Gastrocnemius medialis (tissue), 4 donors: Measurements from ENCODE around the gene HTR1B. TPM values are rescaled to one million over a fixed set of nuclear protein-coding genes. Genes with fewer than 3 reads are reported as not detected.

Experiments
- ATAC-seq, 2 donors: fragments of 150-250 bp; one replicate each; pipeline ENCODE4 v1.9.1; 2016
- DNase-seq, 2 donors: peaks; one replicate each; pipeline ENCODE4 v3.0.0-alpha.2; 2019
- H3K27ac ChIP-seq, 4 donors: fragments of 200-600 bp; sonication (generic); 1 replicate in 1 of 4; 2 replicates in 3 of 4; pipeline ENCODE4 v1.5.1; 2016 to 2018; ENCODE audit warnings: mild to moderate bottlenecking in 2 of 4, moderate library complexity in 1 of 4
- H3K27me3 ChIP-seq, 3 donors: fragments of 200-600 bp; sonication (generic) in 2 of 3; 1 replicate in 1 of 3; 2 replicates in 2 of 3; pipeline versions ENCODE4 v1.5.1 to v1.6.0; 2016 to 2019; ENCODE audit warnings: mild to moderate bottlenecking in 1 of 3, moderate library complexity in 1 of 3
- H3K36me3 ChIP-seq, 2 donors: fragments of 200-600 bp; sonication (generic) in 1 of 2; one replicate each; pipeline ENCODE4 v1.5.1; 2017 to 2018
- H3K4me1 ChIP-seq, 2 donors: fragments of 200-600 bp; sonication (generic) in 1 of 2; one replicate each; pipeline ENCODE4 v1.5.1; 2016 to 2017; ENCODE audit warnings: mild to moderate bottlenecking in 2 of 2
- H3K4me3 ChIP-seq, 4 donors: fragments of 200-600 bp; sonication (generic) in 3 of 4; 1 replicate in 1 of 4; 2 replicates in 3 of 4; pipeline ENCODE4 v1.5.1; 2016 to 2019; ENCODE audit warnings: mild to moderate bottlenecking in 2 of 4
- H3K9me3 ChIP-seq, 3 donors: fragments of 200-600 bp; sonication (generic) in 2 of 3; 1 replicate in 1 of 3; 2 replicates in 2 of 3; pipeline ENCODE4 v1.5.1; 2016 to 2019
- CTCF ChIP-seq, 5 experiments: fragments of 450-650 bp in 3 of 5; fragments of 200-600 bp in 2 of 5; sonication (generic) in 2 of 5; IDR thresholded peaks in 4 of 5; conservative IDR thresholded peaks in 1 of 5; 1 replicate in 4 of 5; 2 replicates in 1 of 5; pipeline ENCODE4 v1.5.1; 2016 to 2019; ENCODE audit warnings: antibody characterized with exemption in 5 of 5, mild to moderate bottlenecking in 3 of 5, moderate library complexity in 3 of 5
- POLR2A ChIP-seq, 2 donors: fragments of 450-650 bp; IDR thresholded peaks; one replicate each; pipeline ENCODE4 v1.6.1; 2017; ENCODE audit warnings: antibody characterized with exemption in 2 of 2, mild to moderate bottlenecking in 2 of 2, moderate library complexity in 2 of 2
- in situ Hi-C, 4 donors: fragments of 200-750 bp; cut with MboI; loops; one replicate each; pipeline versions ENCODE4 v1.15.0 to v1.8.0; 2017; ENCODE audit warnings: low sequenced_read_pairs in 4 of 4
- intact Hi-C: fragments of 100-400 bp; cut with DNase I; formaldehyde crosslinking; loops from one replicate; pipeline ENCODE4 v1.15.1; 2023; ENCODE audit warnings: low total_unique reads
- total RNA-seq, 4 donors: library from RNA; depleted of rRNA; stranded (reverse); fragments of >200 nt; gene quantifications; one replicate each; pipeline versions ENCODE4 v1.1.0 to v1.2.3, GENCODE V29; 2016

The HTR1B gene
- total RNA-seq, 4 donors from 2014 or later: not detected

GRCh38 chr6:77454386-77454785 is 8.9 kb downstream of the HTR1B start:
- TF ChIP-seq CTCF (IDR thresholded peaks at IDR 0.05 in 4 of 5, conservative IDR thresholded peaks at IDR 0.05 in 1 of 5) (no peak), POLR2A (IDR thresholded peaks at IDR 0.05) (no peak)
- H3K9me3 ChIP-seq: no peaks in the 10 kb centered on the region
- ATAC-seq (no peak), DNase-seq (no peak)
- no peak overlapping the region for H3K27ac ChIP-seq
- H3K4me3 ChIP-seq: no peak overlapping the region
- no peaks in the 10 kb centered on the region for H3K27me3 ChIP-seq
- in situ Hi-C loops: loop anchor here (10.0 to 25.0 kb wide), 2 partner anchors 1517 to 1520 kb away; no protein-coding TSS in a partner anchor
- H3K36me3 ChIP-seq: no peaks in the 10 kb centered on the region
- intact Hi-C loops: no loop called here
- no peaks in the 10 kb centered on the region for H3K4me1 ChIP-seq

GRCh38 chr6:77451466-77451865 is 11.8 kb downstream of the HTR1B start:
- DNase-seq (no peak), ATAC-seq (no peak)
- Histone ChIP-seq H3K4me3 (no peak overlapping the region), H3K27me3 (no peaks in the 10 kb centered on the region), H3K27ac (no peak overlapping the region), H3K36me3 (no peaks in the 10 kb centered on the region), H3K4me1 (no peaks in the 10 kb centered on the region), H3K9me3 (no peaks in the 10 kb centered on the region)
- intact Hi-C loops: no loop called here
- in situ Hi-C loops: loop anchor here (10.0 to 25.0 kb wide), 2 partner anchors 1514 to 1517 kb away; no protein-coding TSS in a partner anchor
- TF ChIP-seq POLR2A (IDR thresholded peaks at IDR 0.05): no peak
- no peak for TF ChIP-seq CTCF (IDR thresholded peaks at IDR 0.05 in 4 of 5, conservative IDR thresholded peaks at IDR 0.05 in 1 of 5)

- Histone ChIP-seq H3K4me3 (no peak overlapping the region), H3K9me3 (no peaks in the 10 kb centered on the region), H3K36me3 (no peaks in the 10 kb centered on the region), H3K27ac (no peak overlapping the region), H3K27me3 (no peaks in the 10 kb centered on the region), H3K4me1 (no peaks in the 10 kb centered on the region)
- DNase-seq (no peak), ATAC-seq (no peak)
- in situ Hi-C loops: loop anchor here (10.0 to 25.0 kb wide), 2 partner anchors 1514 to 1516 kb away; no protein-coding TSS in a partner anchor
- TF ChIP-seq CTCF (IDR thresholded peaks at IDR 0.05 in 4 of 5, conservative IDR thresholded peaks at IDR 0.05 in 1 of 5): no peak
- no peak for TF ChIP-seq POLR2A (IDR thresholded peaks at IDR 0.05)
- intact Hi-C loops: no loop called here
These were observed 12.4 kb downstream of the HTR1B start for GRCh38 chr6:77450924-77451323.

- TF ChIP-seq CTCF (IDR thresholded peaks at IDR 0.05 in 4 of 5, conservative IDR thresholded peaks at IDR 0.05 in 1 of 5): no peak
- TF ChIP-seq POLR2A (IDR thresholded peaks at IDR 0.05): no peak
- in situ Hi-C loops (no loop called here), intact Hi-C loops (no loop called here)
- no peaks in the 10 kb centered on the region for H3K4me1 ChIP-seq
- ATAC-seq: no peak
- no peaks in the 10 kb centered on the region for H3K36me3 ChIP-seq
- DNase-seq: no peak
- no peak overlapping the region for H3K4me3 ChIP-seq
- H3K27me3 ChIP-seq: no peaks in the 10 kb centered on the region
- no peaks in the 10 kb centered on the region for H3K9me3 ChIP-seq
- no peak overlapping the region for H3K27ac ChIP-seq
These were observed 14.7 kb downstream of the HTR1B start for GRCh38 chr6:77448546-77448945.

GRCh38 chr6:77447254-77447653 is 16.0 kb downstream of the HTR1B start:
- no peaks in the 10 kb centered on the region for H3K4me1 ChIP-seq
- TF ChIP-seq CTCF (IDR thresholded peaks at IDR 0.05 in 4 of 5, conservative IDR thresholded peaks at IDR 0.05 in 1 of 5) (no peak), POLR2A (IDR thresholded peaks at IDR 0.05) (no peak)
- intact Hi-C loops (no loop called here), in situ Hi-C loops (no loop called here)
- ATAC-seq (no peak), DNase-seq (no peak)
- H3K4me3 ChIP-seq: no peak overlapping the region
- H3K27ac ChIP-seq: no peak overlapping the region
- no peaks in the 10 kb centered on the region for H3K36me3 ChIP-seq
- no peaks in the 10 kb centered on the region for H3K27me3 ChIP-seq
- H3K9me3 ChIP-seq: no peaks in the 10 kb centered on the region
